ENCODE data around the gene SSTR5. TPM values are rescaled to one million over a fixed set of nuclear protein-coding genes. Genes with fewer than 3 reads are reported as not detected.

Gene SSTR5
- total and polyA plus RNA-seq, 2 of the 4 experiments (the other 2 are of a cell fraction): not detected

- Histone ChIP-seq H2AK5ac (ENCODE audit: low read depth, low read length) (no peak overlapping the region), H3K9me1 (ENCODE audit: insufficient read depth, low read length) (no peaks in the 10 kb centered on the region), H2BK5ac (ENCODE audit: low read depth, low read length, poor library complexity, severe bottlenecking) (peak overlapping the region; percentile 62), H3K18ac (ENCODE audit: low read depth, low read length) (no peak overlapping the region), H3K4ac (ENCODE audit: low read depth, low read length) (no peak overlapping the region), H3K9me3 (ENCODE audit: control insufficient read depth, insufficient read depth, low read length) (no peaks in the 10 kb centered on the region; the same call in 1 of the 2 replicates), H3K56ac (ENCODE audit: extremely low read depth, insufficient read depth, low read length) (no peak overlapping the region), H4K5ac (ENCODE audit: low read depth, low read length) (no peak overlapping the region), H2BK15ac (ENCODE audit: low read depth, low read length) (no peak overlapping the region), H3K14ac (replicated peaks; ENCODE audit: low read depth, low read length) (no peak overlapping the region), H3K4me2 (ENCODE audit: low read depth, low read length) (no peak overlapping the region), H4K8ac (ENCODE audit: low read depth in 2 of 2, low read length in 2 of 2) (no peak overlapping the region), H3K23ac (ENCODE audit: low read depth, low read length) (no peak overlapping the region), H2AK9ac (replicated peaks; ENCODE audit: low read depth, low read length, poor library complexity) (no peak overlapping the region), H3K79me1 (ENCODE audit: low read depth in 1 of 2, low read length in 2 of 2) (no peaks in the 10 kb centered on the region), H2AFZ (replicated peaks; ENCODE audit: low read length, poor library complexity) (no peak overlapping the region), H3K27ac (ENCODE audit: insufficient read depth, low read length) (no peak overlapping the region), H3K27me3 (ENCODE audit: control insufficient read depth, insufficient read depth, low read length) (peaks cover 30% of the 10 kb centered on the region), H3K36me3 (ENCODE audit: control insufficient read depth, insufficient read depth, low read length) (no peaks in the 10 kb centered on the region), H4K91ac (ENCODE audit: insufficient read depth, low read depth, low read length) (no peak overlapping the region), H3K4me1 (ENCODE audit: control insufficient read depth, insufficient read depth, low read length) (no peaks in the 10 kb centered on the region), H2BK120ac (ENCODE audit: low read depth, low read length) (no peak overlapping the region), H2BK20ac (ENCODE audit: low read depth, low read length) (no peak overlapping the region), H4K20me1 (ENCODE audit: insufficient read depth, low read length) (no peaks in the 10 kb centered on the region), H3K4me3 (ENCODE audit: insufficient read depth, low read depth, low read length) (no peak overlapping the region), H3K9ac (ENCODE audit: low read depth, low read length) (no peak overlapping the region)
- ChIA-PET CTCF (no interaction called here), POLR2A (ENCODE audit: unreplicated experiment) (no interaction called here)
- no peak for TF ChIP-seq POLR2A (IDR thresholded peaks at IDR 0.05; ENCODE audit: low read depth, low read length)
- TF ChIP-seq CEBPB (IDR thresholded peaks at IDR 0.05; ENCODE audit: low read depth, low read length): no peak
- no peak for TF ChIP-seq RFX5 (IDR thresholded peaks at IDR 0.05; ENCODE audit: low read depth, low read length)
- TF ChIP-seq FOS (IDR thresholded peaks at IDR 0.05; ENCODE audit: low read depth, low read length): no peak
- TF ChIP-seq RAD21 (IDR thresholded peaks at IDR 0.05; ENCODE audit: low read length): no peak
- no peak for TF ChIP-seq MXI1 (IDR thresholded peaks at IDR 0.05; ENCODE audit: borderline replicate concordance, low read depth, low read length)
- TF ChIP-seq MAFK (IDR thresholded peaks at IDR 0.05; ENCODE audit: low read depth, low read length): no peak
- TF ChIP-seq MAZ (IDR thresholded peaks at IDR 0.05; ENCODE audit: borderline replicate concordance, low read depth, low read length): no peak
- TF ChIP-seq RCOR1 (IDR thresholded peaks at IDR 0.05; ENCODE audit: insufficient replicate concordance, low read length): no peak
- TF ChIP-seq ELK1 (IDR thresholded peaks at IDR 0.05; ENCODE audit: borderline replicate concordance, low read depth, low read length): no peak
- WGBS, 2 experiments (ENCODE audit: extremely low coverage in 2 of 2, insufficient read length in 1 of 2): 65 to 100% methylated on average over 2 of the region's 2 CpGs
- DNase-seq: no peak
- ATAC-seq (ENCODE audit: low read depth): no peak
- no TSS peak for BruUV-seq (replicated peaks)
- dilution Hi-C loops (cut with HindIII; ENCODE audit: low sequenced_read_pairs, unreplicated experiment): no loop called here
- in situ Hi-C loops (cut with MboI; ENCODE audit: low sequenced_read_pairs): no loop called here
- intact Hi-C loops (cut with micrococcal nuclease): no loop called here
Measured at GRCh38 chr16:1032607-1033006, 39.9 kb upstream of the SSTR5 start.

Data from IMR-90 (cell line).